Endothelial cell of umbilical vein (primary cell): ENCODE data around the gene LRFN2. TPM values are rescaled to one million over a fixed set of nuclear protein-coding genes. Genes with fewer than 3 reads are reported as not detected.

Experiments
- BruUV-seq: library from RNA; stranded (reverse); fragments of 400-500 nt; replicated peaks from 2 replicates; lab custom pipeline; 2021; lab: Mats Ljungman, UMichigan
- CTCF ChIA-PET: fragments of 300-600, 350-600 bp; sonication (Branson Sonifier 250); formaldehyde crosslinking; loops from one replicate; lab custom pipeline; 2021; ENCODE audit warnings: antibody characterized with exemption, inconsistent platforms; lab: Charles Lee
- POLR2A ChIA-PET: fragments of 300-600, 350-600 bp; sonication (Branson Sonifier 250); formaldehyde crosslinking; loops from one replicate; lab custom pipeline; 2021; ENCODE audit warnings: antibody characterized with exemption, inconsistent platforms; lab: Charles Lee
- DNase-seq: peaks from one replicate; pipeline ENCODE4 v3.0.0-alpha.2; 2011; ENCODE audit warnings: low read depth, low spot score
- FAIRE-seq: peaks from 2 replicates; lab custom pipeline; 2011; peaks lifted over from hg19 to GRCh38; lab: Jason Lieb, UNC
- H2AFZ ChIP-seq: 2 replicates; pipeline ENCODE4 v1.6.0; 2012; ENCODE audit warnings: low read depth, low read length, control low read depth, inconsistent platforms
- H3K27ac ChIP-seq: 2 replicates; pipeline ENCODE4 v1.5.1; 2011; ENCODE audit warnings: low read depth, mild to moderate bottlenecking, control low read depth, low read length, moderate library complexity; ENCODE audit not compliant: insufficient read depth
- H3K27me3 ChIP-seq, 2 experiments: 2 replicates each; pipeline versions ENCODE4 v1.6.0 to v1.6.1; 2011; ENCODE audit warnings: low read length in 2 of 2, mixed read lengths in 1 of 2; ENCODE audit not compliant: control insufficient read depth in 2 of 2, insufficient read depth in 2 of 2
- H3K36me3 ChIP-seq, 2 experiments: 2 replicates in 1 of 2; 3 replicates in 1 of 2; pipeline ENCODE4 v1.5.1; 2011; ENCODE audit warnings: low read length in 2 of 2, mild to moderate bottlenecking in 1 of 2, moderate library complexity in 1 of 2; ENCODE audit not compliant: control insufficient read depth in 2 of 2, insufficient read depth in 2 of 2; ENCODE audit errors: extremely low read depth in 1 of 2
- H3K4me1 ChIP-seq: 3 replicates; pipeline ENCODE4 v1.5.1; 2011; ENCODE audit warnings: mild to moderate bottlenecking, low read length; ENCODE audit not compliant: control insufficient read depth, insufficient read depth; ENCODE audit errors: extremely low read depth
- H3K4me2 ChIP-seq: 2 replicates; pipeline ENCODE4 v1.6.1; 2011; ENCODE audit warnings: low read length, control low read depth, mixed read lengths; ENCODE audit not compliant: insufficient read depth
- H3K4me3 ChIP-seq, 3 experiments: fragments of 200-600 bp in 1 of 3; sonication (generic), shearing (Covaris generic) in 1 of 3; replicated peaks in 1 of 3; 2 replicates each; pipeline ENCODE4 v1.5.1; 2011 to 2016; ENCODE audit warnings: control low read depth in 3 of 3, low read length in 3 of 3, mild to moderate bottlenecking in 2 of 3, inconsistent platforms in 1 of 3, low read depth in 1 of 3, moderate library complexity in 1 of 3; ENCODE audit not compliant: insufficient read depth in 1 of 3
- H3K79me2 ChIP-seq: 2 replicates; pipeline ENCODE4 v1.6.0; 2012; ENCODE audit warnings: low read length, inconsistent platforms; ENCODE audit not compliant: control insufficient read depth, insufficient read depth
- H3K9ac ChIP-seq: replicated peaks from 2 replicates; pipeline ENCODE3; 2011; ENCODE audit warnings: low read length, control low read depth; ENCODE audit not compliant: insufficient read depth; ENCODE audit errors: extremely low read depth
- H3K9me1 ChIP-seq: replicated peaks from 3 replicates; pipeline ENCODE4 v1.6.0; 2011; ENCODE audit warnings: mild to moderate bottlenecking, low read length; ENCODE audit not compliant: control insufficient read depth, insufficient read depth; ENCODE audit errors: extremely low read depth
- H3K9me3 ChIP-seq: replicated peaks from 2 replicates; pipeline ENCODE4 v1.5.1; 2012; ENCODE audit warnings: low read length, inconsistent platforms; ENCODE audit not compliant: control insufficient read depth, insufficient read depth
- H4K20me1 ChIP-seq: replicated peaks from 2 replicates; pipeline ENCODE3; 2011; ENCODE audit warnings: mild to moderate bottlenecking, low read length; ENCODE audit not compliant: control insufficient read depth, insufficient read depth; ENCODE audit errors: extremely low read depth
- EZH2 ChIP-seq: IDR thresholded peaks from 2 replicates; pipeline ENCODE4 v1.6.1; 2012; ENCODE audit warnings: borderline replicate concordance, low read depth, mild to moderate bottlenecking, moderate library complexity, low read length, inconsistent platforms; ENCODE audit not compliant: severe bottlenecking
- FOS ChIP-seq: IDR thresholded peaks from 2 replicates; pipeline ENCODE4 v1.6.1; 2011; ENCODE audit warnings: mild to moderate bottlenecking, low read length, moderate library complexity, borderline replicate concordance; ENCODE audit not compliant: insufficient read depth
- GATA2 ChIP-seq: IDR thresholded peaks from 2 replicates; pipeline ENCODE4 v1.7.0; 2011; ENCODE audit warnings: low read depth, mild to moderate bottlenecking, moderate library complexity, mixed read lengths, low read length; ENCODE audit not compliant: insufficient read length, insufficient read depth
- JUN ChIP-seq: IDR thresholded peaks from 2 replicates; pipeline ENCODE4 v1.6.1; 2011; ENCODE audit warnings: borderline replicate concordance, low read depth; ENCODE audit not compliant: insufficient read length, insufficient read depth
- MAX ChIP-seq: IDR thresholded peaks from 2 replicates; pipeline ENCODE4 v1.6.1; 2011; ENCODE audit not compliant: insufficient read depth, insufficient read length
- MYC ChIP-seq: IDR thresholded peaks from one replicate; pipeline ENCODE4 v1.6.1; 2011; ENCODE audit warnings: mild to moderate bottlenecking, low read depth, low read length
- POLR2A ChIP-seq: IDR thresholded peaks from 2 replicates; pipeline ENCODE4 v1.6.1; 2012; ENCODE audit warnings: low read depth, mild to moderate bottlenecking, control low read depth, low read length
- POLR2AphosphoS5 ChIP-seq: IDR thresholded peaks from 2 replicates; pipeline ENCODE4 v1.6.1; 2012; ENCODE audit warnings: low read depth, mild to moderate bottlenecking, control low read depth, low read length, moderate library complexity; ENCODE audit not compliant: insufficient read depth
- dilution Hi-C: fragments of 300-500 bp; cut with MboI; formaldehyde crosslinking; loops from one replicate; pipeline ENCODE4 v1.15.0; 2019; ENCODE audit warnings: low sequenced_read_pairs; ENCODE audit not compliant: extremely low pct_ligation_motif_present
- intact Hi-C: fragments of 100-400 bp; cut with micrococcal nuclease; formaldehyde crosslinking; loops from one replicate; pipeline ENCODE4 v1.10.0; 2022
- polyA plus RNA-seq, 4 experiments: library from polyadenylated mRNA; depleted of rRNA in 3 of 4; stranded (reverse) in 3 of 4; unstranded in 1 of 4; fragments of >200 nt; gene quantifications; 2 replicates each; pipeline versions ENCODE4 v1.2.1 to v1.2.3, GENCODE V29; 2011 to 2012; ENCODE audit warnings: missing spikeins in 1 of 4
- total RNA-seq: library from RNA; stranded (reverse); gene quantifications from 2 replicates; pipeline ENCODE4 v1.2.3, GENCODE V29; 2021
- TF ChIP-seq, protein P1 (sequence below), 2 donors: IDR thresholded peaks; 1 replicate in 1 of 2; 2 replicates in 1 of 2; pipeline ENCODE4 v1.5.1; 2011; ENCODE audit warnings: low read length in 2 of 2, mild to moderate bottlenecking in 2 of 2, moderate library complexity in 2 of 2, control low read depth in 1 of 2, inconsistent platforms in 1 of 2, low read depth in 1 of 2; ENCODE audit not compliant: insufficient read depth in 1 of 2; ENCODE audit errors: extremely low read depth in 1 of 2

Gene LRFN2
- total and polyA plus RNA-seq, 2 donors (not counting 3 experiments of a cell fraction or from before 2014, with no cell fraction given) = not detected

- POLR2A ChIA-PET = no interaction called here
- H3K4me2 ChIP-seq = no peak overlapping the region
- dilution Hi-C loops = no loop called here
Measured at GRCh38 chr6:40398034-40398691, 189.0 kb downstream of the LRFN2 start.

More at GRCh38 chr6:40398034-40398691, 189.0 kb downstream of the LRFN2 start:
- no TSS peak for BruUV-seq
- no peaks in the 10 kb centered on the region for H3K4me1 ChIP-seq
- no peak overlapping the region for H3K9ac ChIP-seq
- no peak overlapping the region for H2AFZ ChIP-seq
- FAIRE-seq (no peak), DNase-seq (no peak)
- H3K27ac ChIP-seq = no peak overlapping the region
- H3K27me3 ChIP-seq = no peaks in the 10 kb centered on the region
- H3K36me3 ChIP-seq = no peaks in the 10 kb centered on the region
- intact Hi-C loops = no loop called here
- no peaks in the 10 kb centered on the region for H3K9me1 ChIP-seq
- no peak overlapping the region for H3K4me3 ChIP-seq
- CTCF ChIA-PET = no interaction called here
- H3K79me2 ChIP-seq = no peaks in the 10 kb centered on the region
- TF ChIP-seq MAX = no peak
- no peak for TF ChIP-seq FOS
- TF ChIP-seq, protein P1, sequence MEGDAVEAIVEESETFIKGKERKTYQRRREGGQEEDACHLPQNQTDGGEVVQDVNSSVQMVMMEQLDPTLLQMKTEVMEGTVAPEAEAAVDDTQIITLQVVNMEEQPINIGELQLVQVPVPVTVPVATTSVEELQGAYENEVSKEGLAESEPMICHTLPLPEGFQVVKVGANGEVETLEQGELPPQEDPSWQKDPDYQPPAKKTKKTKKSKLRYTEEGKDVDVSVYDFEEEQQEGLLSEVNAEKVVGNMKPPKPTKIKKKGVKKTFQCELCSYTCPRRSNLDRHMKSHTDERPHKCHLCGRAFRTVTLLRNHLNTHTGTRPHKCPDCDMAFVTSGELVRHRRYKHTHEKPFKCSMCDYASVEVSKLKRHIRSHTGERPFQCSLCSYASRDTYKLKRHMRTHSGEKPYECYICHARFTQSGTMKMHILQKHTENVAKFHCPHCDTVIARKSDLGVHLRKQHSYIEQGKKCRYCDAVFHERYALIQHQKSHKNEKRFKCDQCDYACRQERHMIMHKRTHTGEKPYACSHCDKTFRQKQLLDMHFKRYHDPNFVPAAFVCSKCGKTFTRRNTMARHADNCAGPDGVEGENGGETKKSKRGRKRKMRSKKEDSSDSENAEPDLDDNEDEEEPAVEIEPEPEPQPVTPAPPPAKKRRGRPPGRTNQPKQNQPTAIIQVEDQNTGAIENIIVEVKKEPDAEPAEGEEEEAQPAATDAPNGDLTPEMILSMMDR (IDR thresholded peaks at IDR 0.05; ENCODE audit: extremely low read depth in 1 of 2, insufficient read depth in 1 of 2, low read depth in 1 of 2, low read length in 2 of 2) = no peak
- no peak for TF ChIP-seq GATA2
- TF ChIP-seq JUN = no peak
- no peak for TF ChIP-seq MYC
- no peak for TF ChIP-seq POLR2A
- no peak for TF ChIP-seq POLR2AphosphoS5
- no peak for TF ChIP-seq EZH2
- no peaks in the 10 kb centered on the region for H4K20me1 ChIP-seq
- H3K9me3 ChIP-seq = no peaks in the 10 kb centered on the region
